GM23338 (cell line): ENCODE measurements around the gene SLC16A12. TPM values are rescaled to one million over a fixed set of nuclear protein-coding genes. Genes with fewer than 3 reads are reported as not detected.

Source experiments
- ATAC-seq: fragments of 200-7000 bp; cut with Tn5 transposase; 3 replicates; pipeline ENCODE4 v1.9.1; 2020
- DNase-seq: peaks from one replicate; pipeline ENCODE4 v3.0.0-alpha.2; 2015; ENCODE audit warnings: low spot score
- H2AFZ ChIP-seq: fragments of 200-600 bp; sonication (generic); 2 replicates; pipeline ENCODE4 v1.8.0; 2016; ENCODE audit warnings: antibody characterized with exemption, mild to moderate bottlenecking, moderate library complexity
- H3F3A ChIP-seq: fragments of 200-600 bp; sonication (generic); replicated peaks from 2 replicates; pipeline ENCODE4 v1.8.0; 2017; ENCODE audit warnings: antibody characterized with exemption, mixed run types, low read depth
- H3K27ac ChIP-seq: fragments of 200-600 bp; sonication (generic); 2 replicates; pipeline ENCODE4 v1.6.1; 2016; ENCODE audit warnings: low read depth
- H3K27me3 ChIP-seq: fragments of 200-600 bp; sonication (generic); 2 replicates; pipeline ENCODE4 v1.8.0; 2016; ENCODE audit warnings: mild to moderate bottlenecking, mixed run types, moderate library complexity; ENCODE audit not compliant: insufficient read depth
- H3K36me3 ChIP-seq: fragments of 200-600 bp; sonication (generic); 2 replicates; pipeline ENCODE4 v1.8.0; 2016; ENCODE audit warnings: mild to moderate bottlenecking; ENCODE audit not compliant: insufficient read depth
- H3K4me1 ChIP-seq: fragments of 200-600 bp; sonication (generic); 2 replicates; pipeline ENCODE4 v1.8.0; 2016; ENCODE audit warnings: mild to moderate bottlenecking, moderate library complexity; ENCODE audit not compliant: insufficient read depth
- H3K4me2 ChIP-seq: fragments of 200-600 bp; sonication (generic); 2 replicates; pipeline ENCODE4 v1.7.1; 2017; ENCODE audit warnings: mixed run types
- H3K4me3 ChIP-seq: fragments of 200-600 bp; sonication (generic); 2 replicates; pipeline ENCODE4 v1.6.1; 2016; ENCODE audit warnings: mixed run types
- H3K79me2 ChIP-seq: fragments of 200-600 bp; sonication (generic); replicated peaks from 2 replicates; pipeline ENCODE4 v1.8.0; 2017; ENCODE audit warnings: mild to moderate bottlenecking; ENCODE audit not compliant: insufficient read depth
- H3K9me2 ChIP-seq: fragments of 200-600 bp; sonication (generic); 2 replicates; pipeline ENCODE4 v1.8.0; 2017; ENCODE audit not compliant: insufficient read depth
- H4K20me1 ChIP-seq: fragments of 200-600 bp; sonication (generic); replicated peaks from 2 replicates; pipeline ENCODE4 v1.8.0; 2017; ENCODE audit warnings: mild to moderate bottlenecking; ENCODE audit not compliant: insufficient read depth
- H3K27ac Mint-ChIP-seq: 2 replicates; pipeline ENCODE4 v1.8.0; 2020; ENCODE audit warnings: inconsistent platforms, mild to moderate bottlenecking, moderate library complexity, mixed read lengths
- H3K27me3 Mint-ChIP-seq: 3 replicates; pipeline ENCODE4 v1.8.0; 2022; ENCODE audit warnings: low read depth, mild to moderate bottlenecking, moderate library complexity, mixed read lengths, inconsistent platforms; ENCODE audit not compliant: insufficient read depth, poor library complexity
- H3K36me3 Mint-ChIP-seq: 3 replicates; pipeline ENCODE4 v1.8.0; 2021; ENCODE audit warnings: low read depth, mild to moderate bottlenecking, inconsistent platforms, moderate library complexity, mixed read lengths
- H3K4me1 Mint-ChIP-seq: 3 replicates; pipeline ENCODE4 v1.8.0; 2020; ENCODE audit warnings: mild to moderate bottlenecking, inconsistent platforms, mixed read lengths
- H3K4me3 Mint-ChIP-seq: 3 replicates; pipeline ENCODE4 v1.8.0; 2021; ENCODE audit warnings: moderate library complexity, mild to moderate bottlenecking, inconsistent platforms, mixed read lengths
- H3K9me3 Mint-ChIP-seq: 3 replicates; pipeline ENCODE4 v1.8.0; 2020; ENCODE audit warnings: moderate library complexity, mild to moderate bottlenecking, inconsistent platforms, mixed read lengths
- CREB1 ChIP-seq: fragments of 250-450 bp; sonication (Bioruptor Pico); IDR thresholded peaks from 2 replicates; pipeline ENCODE4 v1.5.0; 2020; ENCODE audit warnings: low read depth, mild to moderate bottlenecking, moderate library complexity
- EZH2phosphoT487 ChIP-seq: fragments of 200-600 bp; sonication (generic); IDR thresholded peaks from one replicate; pipeline ENCODE4 v1.8.1; 2018; ENCODE audit warnings: antibody characterized with exemption; ENCODE audit not compliant: unreplicated experiment
- JUNB ChIP-seq: IDR thresholded peaks from one replicate; pipeline ENCODE4 v1.6.1; 2016; ENCODE audit warnings: antibody characterized with exemption; ENCODE audit not compliant: unreplicated experiment
- NANOG ChIP-seq: IDR thresholded peaks from 2 replicates; pipeline ENCODE4 v1.6.1; 2016; ENCODE audit warnings: antibody characterized with exemption, borderline replicate concordance
- POLR2AphosphoS5 ChIP-seq: IDR thresholded peaks from 2 replicates; pipeline ENCODE4 v1.6.1; 2016; ENCODE audit warnings: antibody characterized with exemption, low read depth
- STAT1 ChIP-seq: IDR thresholded peaks from one replicate; pipeline ENCODE4 v1.6.1; 2016; ENCODE audit warnings: antibody characterized with exemption; ENCODE audit not compliant: unreplicated experiment
- ZNF114 ChIP-seq: fragments of 250-450 bp; sonication (Bioruptor Pico); IDR thresholded peaks from 2 replicates; pipeline ENCODE4 v1.5.0; 2020; ENCODE audit warnings: mild to moderate bottlenecking, moderate library complexity
- ZNF331 ChIP-seq: fragments of 250-450 bp; sonication (Bioruptor Pico); IDR thresholded peaks from 2 replicates; pipeline ENCODE4 v1.5.0; 2020; ENCODE audit warnings: low read depth, mild to moderate bottlenecking, moderate library complexity
- polyA plus RNA-seq: library from polyadenylated mRNA; unstranded; fragments of >200 nt; fragmentation: Nextera tagmentation; extraction: Ambion mirVana; gene quantifications from 2 replicates; pipeline ENCODE4 v1.2.1, GENCODE V29; 2016
- total RNA-seq: library from RNA; depleted of rRNA; stranded (reverse); fragments of >200 nt; shearing (Covaris generic); gene quantifications from 2 replicates; pipeline ENCODE4 v1.2.3, GENCODE V29; 2014
- TF ChIP-seq, protein P1 (sequence below): fragments of 250-450 bp; sonication (Bioruptor Pico); IDR thresholded peaks from 2 replicates; pipeline ENCODE4 v1.5.0; 2020; ENCODE audit warnings: mild to moderate bottlenecking, moderate library complexity
- TF ChIP-seq, protein P2 (sequence below), 2 experiments: fragments of 200-600 bp in 1 of 2; sonication (generic) in 1 of 2; conservative IDR thresholded peaks; 2 replicates each; pipeline versions ENCODE4 v1.5.1 to v1.6.1; 2016 to 2017; ENCODE audit warnings: antibody characterized with exemption in 2 of 2, low read depth in 2 of 2, mild to moderate bottlenecking in 2 of 2, moderate library complexity in 1 of 2

Gene SLC16A12
- total and polyA plus RNA-seq, 2 experiments from 2014 or later, result 0.84 to 2.0 TPM

DNA sequence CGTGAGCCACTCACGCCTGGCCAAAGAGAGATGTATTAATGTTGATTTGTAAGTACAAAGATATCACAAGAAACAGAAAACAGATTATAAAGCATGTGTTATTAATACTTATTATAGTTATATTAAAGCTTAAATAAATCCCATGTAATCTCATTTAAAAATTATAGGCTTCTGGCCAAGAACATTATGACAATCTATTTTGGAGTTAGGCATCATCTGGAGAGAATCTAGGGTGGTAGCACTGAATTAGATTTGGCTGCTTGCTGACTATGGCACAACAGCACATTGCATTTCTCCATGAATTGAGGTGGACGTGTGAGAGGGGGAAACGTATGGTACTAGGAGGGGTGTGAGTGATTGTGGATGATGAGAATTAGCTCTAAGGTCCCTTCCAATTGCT, 16.8 kb upstream of the SLC16A12 start:
- H3K9me3 Mint-ChIP-seq, result no peaks in the 10 kb centered on the region

GRCh38 chr10:89550509-89550908, 15.1 kb upstream of the SLC16A12 start:
- Mint-ChIP-seq H3K36me3 (no peaks in the 10 kb centered on the region), H3K27ac (no peak overlapping the region), H3K4me3 (no peak overlapping the region), H3K9me3 (peaks cover 8% of the 10 kb centered on the region; the same call in 2 of the 3 replicates), H3K27me3 (peaks cover 6% of the 10 kb centered on the region), H3K4me1 (no peaks in the 10 kb centered on the region)
- ATAC-seq (no peak), DNase-seq (no peak)
- H3K4me3 ChIP-seq, result no peak overlapping the region
- H3K4me2 ChIP-seq, result no peak overlapping the region
- H3K9me2 ChIP-seq, result 0 out of 2 replicates have a peak, but pooled peaks cover 4% of the 10 kb centered on the region
- H3F3A ChIP-seq, result no peaks in the 10 kb centered on the region
- no peaks in the 10 kb centered on the region for H3K4me1 ChIP-seq
- no peaks in the 10 kb centered on the region for H3K36me3 ChIP-seq
- no peak overlapping the region for H3K27ac ChIP-seq
- no peaks in the 10 kb centered on the region for H3K79me2 ChIP-seq
- H4K20me1 ChIP-seq, result no peaks in the 10 kb centered on the region
- H3K27me3 ChIP-seq, result no peaks in the 10 kb centered on the region
- no peak overlapping the region for H2AFZ ChIP-seq
- no peak for TF ChIP-seq STAT1
- no peak for TF ChIP-seq ZNF114 (CRISPR knock-in tag)
- TF ChIP-seq EZH2phosphoT487, result no peak
- TF ChIP-seq CREB1 (CRISPR knock-in tag), result no peak
- no peak for TF ChIP-seq POLR2AphosphoS5
- no peak for TF ChIP-seq JUNB
- TF ChIP-seq, protein P1, sequence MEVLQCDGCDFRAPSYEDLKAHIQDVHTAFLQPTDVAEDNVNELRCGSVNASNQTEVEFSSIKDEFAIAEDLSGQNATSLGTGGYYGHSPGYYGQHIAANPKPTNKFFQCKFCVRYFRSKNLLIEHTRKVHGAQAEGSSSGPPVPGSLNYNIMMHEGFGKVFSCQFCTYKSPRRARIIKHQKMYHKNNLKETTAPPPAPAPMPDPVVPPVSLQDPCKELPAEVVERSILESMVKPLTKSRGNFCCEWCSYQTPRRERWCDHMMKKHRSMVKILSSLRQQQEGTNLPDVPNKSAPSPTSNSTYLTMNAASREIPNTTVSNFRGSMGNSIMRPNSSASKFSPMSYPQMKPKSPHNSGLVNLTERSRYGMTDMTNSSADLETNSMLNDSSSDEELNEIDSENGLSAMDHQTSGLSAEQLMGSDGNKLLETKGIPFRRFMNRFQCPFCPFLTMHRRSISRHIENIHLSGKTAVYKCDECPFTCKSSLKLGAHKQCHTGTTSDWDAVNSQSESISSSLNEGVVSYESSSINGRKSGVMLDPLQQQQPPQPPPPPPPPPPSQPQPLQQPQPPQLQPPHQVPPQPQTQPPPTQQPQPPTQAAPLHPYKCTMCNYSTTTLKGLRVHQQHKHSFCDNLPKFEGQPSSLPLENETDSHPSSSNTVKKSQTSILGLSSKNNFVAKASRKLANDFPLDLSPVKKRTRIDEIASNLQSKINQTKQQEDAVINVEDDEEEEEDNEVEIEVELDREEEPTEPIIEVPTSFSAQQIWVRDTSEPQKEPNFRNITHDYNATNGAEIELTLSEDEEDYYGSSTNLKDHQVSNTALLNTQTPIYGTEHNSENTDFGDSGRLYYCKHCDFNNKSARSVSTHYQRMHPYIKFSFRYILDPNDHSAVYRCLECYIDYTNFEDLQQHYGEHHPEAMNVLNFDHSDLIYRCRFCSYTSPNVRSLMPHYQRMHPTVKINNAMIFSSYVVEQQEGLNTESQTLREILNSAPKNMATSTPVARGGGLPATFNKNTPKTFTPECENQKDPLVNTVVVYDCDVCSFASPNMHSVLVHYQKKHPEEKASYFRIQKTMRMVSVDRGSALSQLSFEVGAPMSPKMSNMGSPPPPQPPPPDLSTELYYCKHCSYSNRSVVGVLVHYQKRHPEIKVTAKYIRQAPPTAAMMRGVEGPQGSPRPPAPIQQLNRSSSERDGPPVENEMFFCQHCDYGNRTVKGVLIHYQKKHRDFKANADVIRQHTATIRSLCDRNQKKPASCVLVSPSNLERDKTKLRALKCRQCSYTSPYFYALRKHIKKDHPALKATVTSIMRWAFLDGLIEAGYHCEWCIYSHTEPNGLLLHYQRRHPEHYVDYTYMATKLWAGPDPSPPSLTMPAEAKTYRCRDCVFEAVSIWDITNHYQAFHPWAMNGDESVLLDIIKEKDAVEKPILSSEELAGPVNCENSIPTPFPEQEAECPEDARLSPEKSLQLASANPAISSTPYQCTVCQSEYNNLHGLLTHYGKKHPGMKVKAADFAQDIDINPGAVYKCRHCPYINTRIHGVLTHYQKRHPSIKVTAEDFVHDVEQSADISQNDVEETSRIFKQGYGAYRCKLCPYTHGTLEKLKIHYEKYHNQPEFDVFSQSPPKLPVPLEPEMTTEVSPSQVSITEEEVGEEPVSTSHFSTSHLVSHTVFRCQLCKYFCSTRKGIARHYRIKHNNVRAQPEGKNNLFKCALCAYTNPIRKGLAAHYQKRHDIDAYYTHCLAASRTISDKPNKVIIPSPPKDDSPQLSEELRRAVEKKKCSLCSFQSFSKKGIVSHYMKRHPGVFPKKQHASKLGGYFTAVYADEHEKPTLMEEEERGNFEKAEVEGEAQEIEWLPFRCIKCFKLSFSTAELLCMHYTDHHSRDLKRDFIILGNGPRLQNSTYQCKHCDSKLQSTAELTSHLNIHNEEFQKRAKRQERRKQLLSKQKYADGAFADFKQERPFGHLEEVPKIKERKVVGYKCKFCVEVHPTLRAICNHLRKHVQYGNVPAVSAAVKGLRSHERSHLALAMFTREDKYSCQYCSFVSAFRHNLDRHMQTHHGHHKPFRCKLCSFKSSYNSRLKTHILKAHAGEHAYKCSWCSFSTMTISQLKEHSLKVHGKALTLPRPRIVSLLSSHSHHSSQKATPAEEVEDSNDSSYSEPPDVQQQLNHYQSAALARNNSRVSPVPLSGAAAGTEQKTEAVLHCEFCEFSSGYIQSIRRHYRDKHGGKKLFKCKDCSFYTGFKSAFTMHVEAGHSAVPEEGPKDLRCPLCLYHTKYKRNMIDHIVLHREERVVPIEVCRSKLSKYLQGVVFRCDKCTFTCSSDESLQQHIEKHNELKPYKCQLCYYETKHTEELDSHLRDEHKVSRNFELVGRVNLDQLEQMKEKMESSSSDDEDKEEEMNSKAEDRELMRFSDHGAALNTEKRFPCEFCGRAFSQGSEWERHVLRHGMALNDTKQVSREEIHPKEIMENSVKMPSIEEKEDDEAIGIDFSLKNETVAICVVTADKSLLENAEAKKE (CRISPR knock-in tag), result no peak
- TF ChIP-seq NANOG, result no peak

More for the DNA sequence above, 16.8 kb upstream of the SLC16A12 start:
- TF ChIP-seq, protein P2, sequence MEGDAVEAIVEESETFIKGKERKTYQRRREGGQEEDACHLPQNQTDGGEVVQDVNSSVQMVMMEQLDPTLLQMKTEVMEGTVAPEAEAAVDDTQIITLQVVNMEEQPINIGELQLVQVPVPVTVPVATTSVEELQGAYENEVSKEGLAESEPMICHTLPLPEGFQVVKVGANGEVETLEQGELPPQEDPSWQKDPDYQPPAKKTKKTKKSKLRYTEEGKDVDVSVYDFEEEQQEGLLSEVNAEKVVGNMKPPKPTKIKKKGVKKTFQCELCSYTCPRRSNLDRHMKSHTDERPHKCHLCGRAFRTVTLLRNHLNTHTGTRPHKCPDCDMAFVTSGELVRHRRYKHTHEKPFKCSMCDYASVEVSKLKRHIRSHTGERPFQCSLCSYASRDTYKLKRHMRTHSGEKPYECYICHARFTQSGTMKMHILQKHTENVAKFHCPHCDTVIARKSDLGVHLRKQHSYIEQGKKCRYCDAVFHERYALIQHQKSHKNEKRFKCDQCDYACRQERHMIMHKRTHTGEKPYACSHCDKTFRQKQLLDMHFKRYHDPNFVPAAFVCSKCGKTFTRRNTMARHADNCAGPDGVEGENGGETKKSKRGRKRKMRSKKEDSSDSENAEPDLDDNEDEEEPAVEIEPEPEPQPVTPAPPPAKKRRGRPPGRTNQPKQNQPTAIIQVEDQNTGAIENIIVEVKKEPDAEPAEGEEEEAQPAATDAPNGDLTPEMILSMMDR (conservative IDR thresholded peaks at IDR 0.05; ENCODE audit: low read depth in 2 of 2), result no peak
- no peak for TF ChIP-seq ZNF331 (CRISPR knock-in tag)
- TF ChIP-seq JUNB, result no peak
- DNase-seq, result no peak
- H4K20me1 ChIP-seq, result no peaks in the 10 kb centered on the region
- H3K4me1 ChIP-seq, result no peaks in the 10 kb centered on the region
- no peak overlapping the region for H2AFZ ChIP-seq
- H3K4me3 Mint-ChIP-seq, result no peak overlapping the region
- no peak overlapping the region for H3K27ac Mint-ChIP-seq
- H3K36me3 ChIP-seq, result no peaks in the 10 kb centered on the region
- H3K9me2 ChIP-seq, result 0 out of 2 replicates have a peak, but pooled peaks cover 4% of the 10 kb centered on the region
- ATAC-seq, result no peak
- H3K4me2 ChIP-seq, result no peak overlapping the region
- H3K79me2 ChIP-seq, result no peaks in the 10 kb centered on the region
- H3K36me3 Mint-ChIP-seq, result no peaks in the 10 kb centered on the region
- peaks cover 6% of the 10 kb centered on the region for H3K27me3 Mint-ChIP-seq
- no peak overlapping the region for H3K4me3 ChIP-seq
- H3K4me1 Mint-ChIP-seq, result no peaks in the 10 kb centered on the region
- H3K27ac ChIP-seq, result no peak overlapping the region
- H3K27me3 ChIP-seq, result no peaks in the 10 kb centered on the region
- H3F3A ChIP-seq, result no peaks in the 10 kb centered on the region
